Measurements from ENCODE around the gene CFL1.

GRCh38 chr11:65885808-65886536 is 28.0 kb upstream of the CFL1 start:
- TF ChIP-seq POLR2A (IDR thresholded peaks at IDR 0.05) (no peak), CTCF (IDR thresholded peaks at IDR 0.05) (no peak)
